Measurements from ENCODE around the gene PSORS1C2.

Gene PSORS1C2

GRCh38 chr6:31091680-31092079 is 47.2 kb downstream of the PSORS1C2 start:
- peaks cover 14% of the 10 kb centered on the region for H3K4me1 ChIP-seq (ENCODE audit: insufficient read depth, low read length)
- no peaks in the 10 kb centered on the region for H3K79me2 ChIP-seq (ENCODE audit: insufficient read depth, low read length)
- H3K27ac ChIP-seq (ENCODE audit: low read length): no peak overlapping the region
- no peak overlapping the region for H3K4me2 ChIP-seq (ENCODE audit: insufficient read depth, low read length)
- no peak for TF ChIP-seq EZH2 (IDR thresholded peaks at IDR 0.05; ENCODE audit: borderline replicate concordance, low read depth, low read length, severe bottlenecking)
- TF ChIP-seq CTCF (IDR thresholded peaks at IDR 0.05; ENCODE audit: borderline replicate concordance, extremely low read depth, low read length, poor library complexity, severe bottlenecking): no peak
- no peaks in the 10 kb centered on the region for H4K20me1 ChIP-seq (ENCODE audit: insufficient read depth, low read length)
- ATAC-seq (ENCODE audit: insufficient read depth, low read depth) (no peak), DNase-seq (no peak)
- H3K27me3 ChIP-seq (ENCODE audit: insufficient read depth, low read length, poor library complexity): no peaks in the 10 kb centered on the region
- H3K9me3 ChIP-seq (ENCODE audit: insufficient read depth, low read length, severe bottlenecking): no peaks in the 10 kb centered on the region
- H3K4me3 ChIP-seq (ENCODE audit: low read depth in 1 of 2, low read length in 2 of 2): no peak overlapping the region
- no peak overlapping the region for H3K9ac ChIP-seq (ENCODE audit: low read depth, low read length)
- H2AFZ ChIP-seq (ENCODE audit: low read depth, low read length): no peak overlapping the region; the same call in 1 of the 2 replicates
- H3K36me3 ChIP-seq (ENCODE audit: insufficient read depth, low read length): no peaks in the 10 kb centered on the region

- H3K79me2 ChIP-seq (ENCODE audit: insufficient read depth, low read length): no peaks in the 10 kb centered on the region
- no peak overlapping the region for H3K27ac ChIP-seq (ENCODE audit: low read length)
- no peaks in the 10 kb centered on the region for H3K9me3 ChIP-seq (ENCODE audit: insufficient read depth, low read length, severe bottlenecking)
- no peak overlapping the region for H2AFZ ChIP-seq (ENCODE audit: low read depth, low read length)
- no peak overlapping the region for H3K4me3 ChIP-seq (ENCODE audit: low read depth in 1 of 2, low read length in 2 of 2)
- ATAC-seq (ENCODE audit: insufficient read depth, low read depth): no peak
- TF ChIP-seq EZH2 (IDR thresholded peaks at IDR 0.05; ENCODE audit: borderline replicate concordance, low read depth, low read length, severe bottlenecking): no peak
- TF ChIP-seq CTCF (IDR thresholded peaks at IDR 0.05; ENCODE audit: borderline replicate concordance, extremely low read depth, low read length, poor library complexity, severe bottlenecking): no peak
- no peaks in the 10 kb centered on the region for H3K27me3 ChIP-seq (ENCODE audit: insufficient read depth, low read length, poor library complexity)
- DNase-seq: no peak
- peaks cover 14% of the 10 kb centered on the region for H3K4me1 ChIP-seq (ENCODE audit: insufficient read depth, low read length)
- H3K36me3 ChIP-seq (ENCODE audit: insufficient read depth, low read length): no peaks in the 10 kb centered on the region
- H3K9ac ChIP-seq (ENCODE audit: low read depth, low read length): no peak overlapping the region
- H3K4me2 ChIP-seq (ENCODE audit: insufficient read depth, low read length): no peak overlapping the region
- no peaks in the 10 kb centered on the region for H4K20me1 ChIP-seq (ENCODE audit: insufficient read depth, low read length)
Observed at GRCh38 chr6:31090973-31091364, 47.9 kb downstream of the PSORS1C2 start.

GRCh38 chr6:31090275-31090972 is 48.4 kb downstream of the PSORS1C2 start:
- no peaks in the 10 kb centered on the region for H4K20me1 ChIP-seq (ENCODE audit: insufficient read depth, low read length)
- H3K4me1 ChIP-seq (ENCODE audit: insufficient read depth, low read length): peaks cover 14% of the 10 kb centered on the region
- H3K27ac ChIP-seq (ENCODE audit: low read length): no peak overlapping the region
- no peak overlapping the region for H3K4me3 ChIP-seq (ENCODE audit: low read depth in 1 of 2, low read length in 2 of 2)
- no peak for DNase-seq
- H3K9me3 ChIP-seq (ENCODE audit: insufficient read depth, low read length, severe bottlenecking): no peaks in the 10 kb centered on the region
- no peak overlapping the region for H2AFZ ChIP-seq (ENCODE audit: low read depth, low read length)
- no peak overlapping the region for H3K9ac ChIP-seq (ENCODE audit: low read depth, low read length)
- no peak for TF ChIP-seq CTCF (IDR thresholded peaks at IDR 0.05; ENCODE audit: borderline replicate concordance, extremely low read depth, low read length, poor library complexity, severe bottlenecking)
- TF ChIP-seq EZH2 (IDR thresholded peaks at IDR 0.05; ENCODE audit: borderline replicate concordance, low read depth, low read length, severe bottlenecking): no peak
- H3K4me2 ChIP-seq (ENCODE audit: insufficient read depth, low read length): no peak overlapping the region
- no peaks in the 10 kb centered on the region for H3K79me2 ChIP-seq (ENCODE audit: insufficient read depth, low read length)
- no peak for ATAC-seq (ENCODE audit: insufficient read depth, low read depth)
- H3K27me3 ChIP-seq (ENCODE audit: insufficient read depth, low read length, poor library complexity): no peaks in the 10 kb centered on the region
- no peaks in the 10 kb centered on the region for H3K36me3 ChIP-seq (ENCODE audit: insufficient read depth, low read length)
